ENCODE results near the gene TMEM232. TPM values are rescaled to one million over a fixed set of nuclear protein-coding genes. Genes with fewer than 3 reads are reported as not detected.

Gene TMEM232
- total RNA-seq, 2 experiments from 2014 or later, result 0.98 to 1.1 TPM

DNA sequence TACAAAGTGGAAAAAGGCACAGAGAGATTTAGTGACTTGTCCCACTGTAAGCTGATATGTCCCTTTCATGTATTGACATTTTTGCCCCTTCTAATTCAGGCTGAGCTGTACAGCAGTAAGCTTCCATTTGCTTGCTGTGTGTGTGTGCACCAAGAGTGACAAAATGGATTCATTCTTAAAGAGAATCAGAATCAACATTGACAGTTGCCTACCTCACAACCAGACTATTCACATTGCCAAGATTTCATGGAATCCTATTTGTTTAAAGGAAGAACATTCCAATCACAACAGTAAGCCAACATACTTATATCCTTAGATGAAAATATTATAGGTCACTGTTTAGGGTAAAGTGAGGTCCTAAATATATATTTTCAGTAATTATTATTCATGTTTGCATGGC is 102.6 kb downstream of the TMEM232 start:
- ChIA-PET POLR2A (no interaction called here), CTCF (no interaction called here)
- DNase-seq (no peak), ATAC-seq (ENCODE audit: poor library complexity) (no peak)
- Mint-ChIP-seq H3K27ac (no peak overlapping the region), H3K4me1 (ENCODE audit: low read depth) (no peaks in the 10 kb centered on the region), H3K9me3 (no peaks in the 10 kb centered on the region), H3K27me3 (peaks cover 6% of the 10 kb centered on the region), H3K36me3 (ENCODE audit: low read depth) (no peaks in the 10 kb centered on the region), H3K4me3 (no peak overlapping the region)
- H3K4me3 ChIP-seq (ENCODE audit: low read length), result no peak overlapping the region
- intact Hi-C loops (cut with DNase I, micrococcal nuclease), result loop anchor here in 1 of 2 experiments (10.0 kb wide), 1 partner anchor 1979 kb away; no protein-coding TSS in a partner anchor
- H3K4me1 ChIP-seq (ENCODE audit: insufficient read depth, low read length), result no peaks in the 10 kb centered on the region
- no peaks in the 10 kb centered on the region for H3K9me3 ChIP-seq (ENCODE audit: control insufficient read depth in 1 of 2, insufficient read depth in 1 of 2, low read length in 2 of 2)
- TF ChIP-seq, protein P1, sequence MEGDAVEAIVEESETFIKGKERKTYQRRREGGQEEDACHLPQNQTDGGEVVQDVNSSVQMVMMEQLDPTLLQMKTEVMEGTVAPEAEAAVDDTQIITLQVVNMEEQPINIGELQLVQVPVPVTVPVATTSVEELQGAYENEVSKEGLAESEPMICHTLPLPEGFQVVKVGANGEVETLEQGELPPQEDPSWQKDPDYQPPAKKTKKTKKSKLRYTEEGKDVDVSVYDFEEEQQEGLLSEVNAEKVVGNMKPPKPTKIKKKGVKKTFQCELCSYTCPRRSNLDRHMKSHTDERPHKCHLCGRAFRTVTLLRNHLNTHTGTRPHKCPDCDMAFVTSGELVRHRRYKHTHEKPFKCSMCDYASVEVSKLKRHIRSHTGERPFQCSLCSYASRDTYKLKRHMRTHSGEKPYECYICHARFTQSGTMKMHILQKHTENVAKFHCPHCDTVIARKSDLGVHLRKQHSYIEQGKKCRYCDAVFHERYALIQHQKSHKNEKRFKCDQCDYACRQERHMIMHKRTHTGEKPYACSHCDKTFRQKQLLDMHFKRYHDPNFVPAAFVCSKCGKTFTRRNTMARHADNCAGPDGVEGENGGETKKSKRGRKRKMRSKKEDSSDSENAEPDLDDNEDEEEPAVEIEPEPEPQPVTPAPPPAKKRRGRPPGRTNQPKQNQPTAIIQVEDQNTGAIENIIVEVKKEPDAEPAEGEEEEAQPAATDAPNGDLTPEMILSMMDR (IDR thresholded peaks at IDR 0.05), result no peak
- H3K27me3 ChIP-seq (ENCODE audit: control insufficient read depth in 1 of 2, insufficient read depth in 2 of 2, low read length in 2 of 2), result no peaks in the 10 kb centered on the region
- H3K36me3 ChIP-seq (ENCODE audit: insufficient read depth, low read length), result no peaks in the 10 kb centered on the region
- no peak overlapping the region for H3K27ac ChIP-seq (ENCODE audit: low read depth in 1 of 2, low read length in 2 of 2)

- Mint-ChIP-seq H3K27ac (no peak overlapping the region), H3K4me3 (no peak overlapping the region), H3K36me3 (ENCODE audit: low read depth) (no peaks in the 10 kb centered on the region), H3K9me3 (no peaks in the 10 kb centered on the region), H3K4me1 (ENCODE audit: low read depth) (no peaks in the 10 kb centered on the region), H3K27me3 (no peaks in the 10 kb centered on the region)
- no peaks in the 10 kb centered on the region for H3K27me3 ChIP-seq (ENCODE audit: control insufficient read depth in 1 of 2, insufficient read depth in 2 of 2, low read length in 2 of 2)
- H3K9me3 ChIP-seq (ENCODE audit: control insufficient read depth in 1 of 2, insufficient read depth in 1 of 2, low read length in 2 of 2), result peaks cover 0 to 4% of the 10 kb centered on the region in 2 experiments
- POLR2A ChIA-PET, result no interaction called here
- ATAC-seq (ENCODE audit: poor library complexity) (no peak), DNase-seq (no peak)
- TF ChIP-seq, protein P1 (IDR thresholded peaks at IDR 0.05), result no peak
- no peaks in the 10 kb centered on the region for H3K4me1 ChIP-seq (ENCODE audit: insufficient read depth, low read length)
- H3K4me3 ChIP-seq (ENCODE audit: low read length), result no peak overlapping the region
- CTCF ChIA-PET, result no interaction called here
- H3K36me3 ChIP-seq (ENCODE audit: insufficient read depth, low read length), result no peaks in the 10 kb centered on the region
- intact Hi-C loops (cut with DNase I, micrococcal nuclease), result no loop called here
- H3K27ac ChIP-seq (ENCODE audit: low read depth in 1 of 2, low read length in 2 of 2), result no peak overlapping the region
Observed at GRCh38 chr5:110618941-110619340, 107.5 kb downstream of the TMEM232 start.

- H3K4me3 Mint-ChIP-seq, result no peak overlapping the region
- Histone ChIP-seq H3K9me3 (ENCODE audit: control insufficient read depth in 1 of 2, insufficient read depth in 1 of 2, low read length in 2 of 2) (peaks cover 0 to 4% of the 10 kb centered on the region in 2 experiments), H3K4me1 (ENCODE audit: insufficient read depth, low read length) (no peaks in the 10 kb centered on the region), H3K4me3 (ENCODE audit: low read length) (no peak overlapping the region), H3K27ac (ENCODE audit: low read depth in 1 of 2, low read length in 2 of 2) (no peak overlapping the region), H3K36me3 (ENCODE audit: insufficient read depth, low read length) (no peaks in the 10 kb centered on the region), H3K27me3 (ENCODE audit: control insufficient read depth in 1 of 2, insufficient read depth in 2 of 2, low read length in 2 of 2) (no peaks in the 10 kb centered on the region)
- no peak for ATAC-seq (ENCODE audit: poor library complexity)
- H3K27me3 Mint-ChIP-seq, result no peaks in the 10 kb centered on the region
- ChIA-PET POLR2A (no interaction called here), CTCF (no interaction called here)
- intact Hi-C loops (cut with DNase I, micrococcal nuclease), result no loop called here
- H3K27ac Mint-ChIP-seq, result no peak overlapping the region
- TF ChIP-seq, protein P1 (IDR thresholded peaks at IDR 0.05), result no peak
- no peaks in the 10 kb centered on the region for H3K36me3 Mint-ChIP-seq (ENCODE audit: low read depth)
- no peaks in the 10 kb centered on the region for H3K4me1 Mint-ChIP-seq (ENCODE audit: low read depth)
- no peak for DNase-seq
- H3K9me3 Mint-ChIP-seq, result no peaks in the 10 kb centered on the region
Observed at GRCh38 chr5:110616009-110616408, 110.5 kb downstream of the TMEM232 start.

All from CD4-positive, alpha-beta T cell (primary cell).